Osteoblast (primary cell): ENCODE data around the gene CHIC2. TPM values are rescaled to one million over a fixed set of nuclear protein-coding genes. Genes with fewer than 3 reads are reported as not detected.

ENCODE experiments used
- DNase-seq: peaks from one replicate; pipeline ENCODE4 v3.0.0; 2011; ENCODE audit warnings: low spot score, mixed read lengths; ENCODE audit not compliant: insufficient read length; ENCODE audit errors: missing footprints
- H2AFZ ChIP-seq: 2 replicates; pipeline ENCODE4 v1.6.0; 2011; ENCODE audit warnings: mild to moderate bottlenecking, low read length
- H3K27ac ChIP-seq: 2 replicates; pipeline ENCODE4 v1.5.1; 2011; ENCODE audit warnings: mild to moderate bottlenecking, low read depth, low read length, moderate library complexity
- H3K27me3 ChIP-seq: 2 replicates; pipeline ENCODE4 v1.6.0; 2012; ENCODE audit warnings: mild to moderate bottlenecking, control low read depth, inconsistent platforms, low read length, moderate library complexity; ENCODE audit not compliant: insufficient read depth
- H3K36me3 ChIP-seq: 2 replicates; pipeline ENCODE4 v1.5.1; 2011; ENCODE audit warnings: mild to moderate bottlenecking, low read length, control low read depth, moderate library complexity; ENCODE audit not compliant: insufficient read depth
- H3K4me1 ChIP-seq: 2 replicates; pipeline ENCODE4 v1.5.1; 2011; ENCODE audit warnings: mild to moderate bottlenecking, low read length, control low read depth, moderate library complexity; ENCODE audit not compliant: insufficient read depth
- H3K4me2 ChIP-seq: 2 replicates; pipeline ENCODE4 v1.6.0; 2011; ENCODE audit warnings: mild to moderate bottlenecking, low read length; ENCODE audit not compliant: insufficient read depth
- H3K4me3 ChIP-seq: fragments of 200-600 bp; sonication (generic); 3 replicates; pipeline ENCODE4 v1.5.1; 2012; ENCODE audit warnings: mild to moderate bottlenecking, low read length, inconsistent platforms; ENCODE audit not compliant: insufficient read depth
- H3K79me2 ChIP-seq: 2 replicates; pipeline ENCODE4 v1.6.0; 2012; ENCODE audit warnings: mild to moderate bottlenecking, low read length, control low read depth, inconsistent platforms; ENCODE audit not compliant: insufficient read depth
- H3K9me3 ChIP-seq: 2 replicates; pipeline ENCODE4 v1.5.1; 2011; ENCODE audit warnings: low read depth, low read length, control low read depth
- H4K20me1 ChIP-seq: 2 replicates; pipeline ENCODE4 v1.6.0; 2012; ENCODE audit warnings: mild to moderate bottlenecking, low read length, control low read depth; ENCODE audit not compliant: insufficient read depth
- total RNA-seq: library from RNA; depleted of rRNA; stranded (reverse); fragments of >200 nt; gene quantifications from 2 replicates; pipeline ENCODE4 v1.2.3, GENCODE V29; 2012
- TF ChIP-seq, protein P1 (sequence below): IDR thresholded peaks from 2 replicates; pipeline ENCODE4 v1.5.1; 2011; ENCODE audit warnings: mild to moderate bottlenecking, low read depth, low read length, moderate library complexity; ENCODE audit errors: extremely low read depth

CHIC2 gene
- total RNA-seq, 1 donor, result 73.1 TPM

GRCh38 chr4:54067166-54067565 is 2.8 kb upstream of the CHIC2 start:
- peak overlapping the region; percentile 26 for H2AFZ ChIP-seq
- H3K27me3 ChIP-seq, result no peaks in the 10 kb centered on the region
- no peaks in the 10 kb centered on the region for H3K9me3 ChIP-seq
- H3K4me1 ChIP-seq, result peaks cover 37% of the 10 kb centered on the region
- H4K20me1 ChIP-seq, result peaks cover 12% of the 10 kb centered on the region
- H3K27ac ChIP-seq, result peak overlapping the region; percentile 93
- H3K36me3 ChIP-seq, result no peaks in the 10 kb centered on the region
- TF ChIP-seq, protein P1, sequence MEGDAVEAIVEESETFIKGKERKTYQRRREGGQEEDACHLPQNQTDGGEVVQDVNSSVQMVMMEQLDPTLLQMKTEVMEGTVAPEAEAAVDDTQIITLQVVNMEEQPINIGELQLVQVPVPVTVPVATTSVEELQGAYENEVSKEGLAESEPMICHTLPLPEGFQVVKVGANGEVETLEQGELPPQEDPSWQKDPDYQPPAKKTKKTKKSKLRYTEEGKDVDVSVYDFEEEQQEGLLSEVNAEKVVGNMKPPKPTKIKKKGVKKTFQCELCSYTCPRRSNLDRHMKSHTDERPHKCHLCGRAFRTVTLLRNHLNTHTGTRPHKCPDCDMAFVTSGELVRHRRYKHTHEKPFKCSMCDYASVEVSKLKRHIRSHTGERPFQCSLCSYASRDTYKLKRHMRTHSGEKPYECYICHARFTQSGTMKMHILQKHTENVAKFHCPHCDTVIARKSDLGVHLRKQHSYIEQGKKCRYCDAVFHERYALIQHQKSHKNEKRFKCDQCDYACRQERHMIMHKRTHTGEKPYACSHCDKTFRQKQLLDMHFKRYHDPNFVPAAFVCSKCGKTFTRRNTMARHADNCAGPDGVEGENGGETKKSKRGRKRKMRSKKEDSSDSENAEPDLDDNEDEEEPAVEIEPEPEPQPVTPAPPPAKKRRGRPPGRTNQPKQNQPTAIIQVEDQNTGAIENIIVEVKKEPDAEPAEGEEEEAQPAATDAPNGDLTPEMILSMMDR, result no peak
- DNase-seq, result no peak
- H3K4me3 ChIP-seq, result peak overlapping the region; percentile 0
- peaks cover 22% of the 10 kb centered on the region for H3K79me2 ChIP-seq
- H3K4me2 ChIP-seq, result peak overlapping the region; percentile 52

GRCh38 chr4:54066718-54067129 is 2.3 kb upstream of the CHIC2 start:
- Histone ChIP-seq H3K4me2 (peak overlapping the region; percentile 52), H3K27ac (peak overlapping the region; percentile 93), H3K27me3 (no peaks in the 10 kb centered on the region), H4K20me1 (peaks cover 16% of the 10 kb centered on the region), H3K4me1 (peaks cover 42% of the 10 kb centered on the region), H3K79me2 (peaks cover 26% of the 10 kb centered on the region), H3K36me3 (no peaks in the 10 kb centered on the region), H3K4me3 (peak overlapping the region; percentile 0), H3K9me3 (no peaks in the 10 kb centered on the region), H2AFZ (peak overlapping the region; percentile 26)
- no peak for DNase-seq
- TF ChIP-seq, protein P1, result no peak

DNA sequence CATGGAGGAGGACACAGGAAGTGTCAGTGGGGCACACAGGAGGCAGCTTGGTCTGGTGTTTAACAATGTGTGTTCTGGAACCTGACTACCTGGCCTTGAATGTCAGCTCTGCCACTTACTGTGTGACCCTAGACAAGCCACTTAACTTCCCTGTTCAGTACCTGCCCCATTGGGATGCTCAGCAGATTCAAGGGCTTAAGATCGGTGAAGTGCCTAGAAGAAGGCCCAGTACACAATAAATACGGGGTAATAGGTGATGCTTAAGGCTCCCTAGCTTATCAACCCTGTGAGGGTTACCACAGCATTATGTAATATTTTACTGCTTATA is 1.6 kb upstream of the CHIC2 start:
- no peak overlapping the region for H2AFZ ChIP-seq
- peak overlapping the region; percentile 77 for H3K4me2 ChIP-seq
- H4K20me1 ChIP-seq, result peaks cover 23% of the 10 kb centered on the region
- DNase-seq, result no peak
- TF ChIP-seq, protein P1, result no peak
- no peak overlapping the region for H3K4me3 ChIP-seq
- peaks cover 33% of the 10 kb centered on the region for H3K79me2 ChIP-seq
- no peaks in the 10 kb centered on the region for H3K27me3 ChIP-seq
- no peaks in the 10 kb centered on the region for H3K9me3 ChIP-seq
- H3K4me1 ChIP-seq, result peaks cover 48% of the 10 kb centered on the region
- peak overlapping the region; percentile 93 for H3K27ac ChIP-seq
- H3K36me3 ChIP-seq, result no peaks in the 10 kb centered on the region

GRCh38 chr4:54065282-54066087 is 1.1 kb upstream of the CHIC2 start:
- peak overlapping the region; percentile 77 for H3K4me2 ChIP-seq

More at GRCh38 chr4:54065282-54066087, 1.1 kb upstream of the CHIC2 start:
- Histone ChIP-seq H3K4me1 (peaks cover 50% of the 10 kb centered on the region), H2AFZ (peak overlapping the region; percentile 49), H3K79me2 (peaks cover 38% of the 10 kb centered on the region), H3K27me3 (no peaks in the 10 kb centered on the region), H3K27ac (peak overlapping the region; percentile 93), H4K20me1 (peaks cover 28% of the 10 kb centered on the region), H3K36me3 (no peaks in the 10 kb centered on the region), H3K9me3 (no peaks in the 10 kb centered on the region), H3K4me3 (peak overlapping the region; percentile 95)
- peak; percentile 63 for DNase-seq
- TF ChIP-seq, protein P1, result no peak
